NCI-H1417 treated with DMSO at 0.1 percent for 48 hours (cell line): ENCODE data around the gene KLHL6.
"Not testable (repeated sequence)": the region's sequence is repeated elsewhere in the genome, so short reads cannot be mapped to it uniquely, and the experiment has no call there.

Source experiments
- DNase-seq: peaks from one replicate; lab custom pipeline; 2025; lab: John Stamatoyannopoulos, UW

The KLHL6 gene

GRCh38 chr3:183484431-183485075 is 71.0 kb downstream of the KLHL6 start:
- DNase-seq, result no peak

- no peak for DNase-seq
Measured at GRCh38 chr3:183481582-183481981, 73.9 kb downstream of the KLHL6 start.

GRCh38 chr3:183478501-183478900 is 77.0 kb downstream of the KLHL6 start:
- peak; percentile 81 for DNase-seq

GRCh38 chr3:183477801-183478456 is 77.6 kb downstream of the KLHL6 start:
- peak; percentile 86 for DNase-seq

GRCh38 chr3:183475764-183476162 is 79.7 kb downstream of the KLHL6 start:
- not testable (repeated sequence) for DNase-seq

GRCh38 chr3:183475016-183475763 is 80.3 kb downstream of the KLHL6 start:
- DNase-seq, result no peak

GRCh38 chr3:183473969-183474368 is 81.5 kb downstream of the KLHL6 start:
- DNase-seq, result no peak

- no peak for DNase-seq
Measured at GRCh38 chr3:183472155-183472554, 83.4 kb downstream of the KLHL6 start.

GRCh38 chr3:183468424-183468823 is 87.1 kb downstream of the KLHL6 start:
- DNase-seq, result no peak

- DNase-seq, result no peak
Measured at GRCh38 chr3:183466575-183466974, 88.9 kb downstream of the KLHL6 start.

- not testable (repeated sequence) for DNase-seq
Measured at GRCh38 chr3:183465710-183466109, 89.8 kb downstream of the KLHL6 start.

- no peak for DNase-seq
Measured at GRCh38 chr3:183464480-183464879, 91.0 kb downstream of the KLHL6 start.

GRCh38 chr3:183460081-183461055 is 95.1 kb downstream of the KLHL6 start:
- DNase-seq, result no peak

- DNase-seq, result no peak
Measured at GRCh38 chr3:183455089-183455488, 100.4 kb downstream of the KLHL6 start.

- DNase-seq, result no peak
Measured at GRCh38 chr3:183454064-183454463, 101.4 kb downstream of the KLHL6 start.

GRCh38 chr3:183449791-183450190 is 105.7 kb downstream of the KLHL6 start:
- no peak for DNase-seq

- no peak for DNase-seq
Measured at GRCh38 chr3:183449391-183449790, 106.1 kb downstream of the KLHL6 start.

GRCh38 chr3:183448369-183449128 is 107.0 kb downstream of the KLHL6 start:
- no peak for DNase-seq

GRCh38 chr3:183447206-183448001 is 108.1 kb downstream of the KLHL6 start:
- DNase-seq, result peak; percentile 95

- no peak for DNase-seq
Measured at GRCh38 chr3:183446838-183447205, 108.7 kb downstream of the KLHL6 start.
